IMR-90 (cell line): ENCODE measurements around the gene LRRFIP1. TPM values are rescaled to one million over a fixed set of nuclear protein-coding genes. Genes with fewer than 3 reads are reported as not detected.

Experiments used
- ATAC-seq: fragments of 200-7000 bp; cut with Tn5 transposase; 2 replicates; pipeline ENCODE4 v1.9.1; 2020; ENCODE audit warnings: low read depth, mild to moderate bottlenecking, moderate library complexity
- BruUV-seq: library from RNA; stranded (reverse); fragments of 400-500 nt; replicated peaks from 2 replicates; lab custom pipeline; 2021; lab: Mats Ljungman, UMichigan
- CTCF ChIA-PET: fragments of 300-600 bp; formaldehyde crosslinking; extraction: SDS; loops from one replicate; lab custom pipeline; 2021; ENCODE audit warnings: antibody characterized with exemption; lab: Yijun Ruan, JAX
- POLR2A ChIA-PET: fragments of 300-600 bp; sonication (Branson Sonifier 250); formaldehyde crosslinking; loops from one replicate; lab custom pipeline; 2022; ENCODE audit warnings: antibody characterized with exemption; ENCODE audit not compliant: unreplicated experiment; lab: Charles Lee
- DNase-seq: peaks from one replicate; pipeline ENCODE4 v3.0.0; 2013
- H2AFZ ChIP-seq: replicated peaks from 2 replicates; pipeline ENCODE3; 2013; ENCODE audit warnings: low read length, mild to moderate bottlenecking; ENCODE audit not compliant: poor library complexity
- H2AK5ac ChIP-seq: 2 replicates; pipeline ENCODE4 v1.6.1; 2013; ENCODE audit warnings: low read depth, low read length, inconsistent platforms
- H2AK9ac ChIP-seq: replicated peaks from 2 replicates; pipeline ENCODE3; 2013; ENCODE audit warnings: mild to moderate bottlenecking, low read depth, low read length, moderate library complexity; ENCODE audit not compliant: poor library complexity
- H2BK120ac ChIP-seq: 2 replicates; pipeline ENCODE4 v1.6.1; 2013; ENCODE audit warnings: low read depth, low read length, inconsistent platforms
- H2BK15ac ChIP-seq: 3 replicates; pipeline ENCODE4 v1.6.1; 2013; ENCODE audit warnings: low read depth, low read length, inconsistent platforms
- H2BK20ac ChIP-seq: 2 replicates; pipeline ENCODE4 v1.6.1; 2013; ENCODE audit warnings: low read depth, mild to moderate bottlenecking, inconsistent platforms, low read length, moderate library complexity
- H2BK5ac ChIP-seq: 2 replicates; pipeline ENCODE4 v1.6.1; 2013; ENCODE audit warnings: mild to moderate bottlenecking, low read depth, low read length, inconsistent platforms; ENCODE audit not compliant: poor library complexity, severe bottlenecking
- H3K14ac ChIP-seq: replicated peaks from 2 replicates; pipeline ENCODE4 v1.6.1; 2013; ENCODE audit warnings: low read depth, low read length, inconsistent platforms
- H3K18ac ChIP-seq: 2 replicates; pipeline ENCODE4 v1.6.1; 2013; ENCODE audit warnings: low read depth, low read length, control low read depth
- H3K23ac ChIP-seq: 2 replicates; pipeline ENCODE4 v1.6.1; 2013; ENCODE audit warnings: low read depth, low read length, inconsistent platforms
- H3K27ac ChIP-seq: 2 replicates; pipeline ENCODE4 v1.5.1; 2013; ENCODE audit warnings: mild to moderate bottlenecking, control low read depth, low read length; ENCODE audit not compliant: insufficient read depth
- H3K27me3 ChIP-seq: 2 replicates; pipeline ENCODE4 v1.6.1; 2013; ENCODE audit warnings: low read length; ENCODE audit not compliant: control insufficient read depth, insufficient read depth
- H3K36me3 ChIP-seq: 2 replicates; pipeline ENCODE4 v1.6.1; 2013; ENCODE audit warnings: low read length, mixed read lengths; ENCODE audit not compliant: control insufficient read depth, insufficient read depth
- H3K4ac ChIP-seq: 2 replicates; pipeline ENCODE4 v1.6.1; 2013; ENCODE audit warnings: low read depth, low read length, inconsistent platforms
- H3K4me1 ChIP-seq: 2 replicates; pipeline ENCODE4 v1.6.1; 2013; ENCODE audit warnings: low read length, mixed read lengths; ENCODE audit not compliant: control insufficient read depth, insufficient read depth
- H3K4me2 ChIP-seq: 2 replicates; pipeline ENCODE4 v1.6.1; 2013; ENCODE audit warnings: low read depth, mild to moderate bottlenecking, control low read depth, low read length, moderate library complexity
- H3K4me3 ChIP-seq: 2 replicates; pipeline ENCODE4 v1.5.1; 2013; ENCODE audit warnings: low read depth, mild to moderate bottlenecking, control low read depth, low read length, moderate library complexity; ENCODE audit not compliant: insufficient read depth
- H3K56ac ChIP-seq: 2 replicates; pipeline ENCODE4 v1.6.1; 2013; ENCODE audit warnings: low read length, inconsistent platforms; ENCODE audit not compliant: insufficient read depth; ENCODE audit errors: extremely low read depth
- H3K79me1 ChIP-seq, 2 experiments: 2 replicates each; pipeline ENCODE4 v1.6.1; 2013; ENCODE audit warnings: low read length in 2 of 2, inconsistent platforms in 1 of 2, low read depth in 1 of 2
- H3K9ac ChIP-seq: 2 replicates; pipeline ENCODE4 v1.6.1; 2013; ENCODE audit warnings: low read depth, low read length, control low read depth
- H3K9me1 ChIP-seq: 2 replicates; pipeline ENCODE4 v1.6.1; 2013; ENCODE audit warnings: low read length, inconsistent platforms; ENCODE audit not compliant: insufficient read depth
- H3K9me3 ChIP-seq: 2 replicates; pipeline ENCODE4 v1.6.1; 2013; ENCODE audit warnings: low read length; ENCODE audit not compliant: control insufficient read depth, insufficient read depth
- H4K20me1 ChIP-seq: 2 replicates; pipeline ENCODE4 v1.6.1; 2013; ENCODE audit warnings: low read length, inconsistent platforms; ENCODE audit not compliant: insufficient read depth
- H4K5ac ChIP-seq: 2 replicates; pipeline ENCODE4 v1.6.1; 2013; ENCODE audit warnings: mild to moderate bottlenecking, low read depth, low read length, control low read depth
- H4K8ac ChIP-seq, 2 experiments: 2 replicates each; pipeline ENCODE4 v1.6.1; 2013; ENCODE audit warnings: low read depth in 2 of 2, low read length in 2 of 2, control low read depth in 1 of 2, inconsistent platforms in 1 of 2
- H4K91ac ChIP-seq: 2 replicates; pipeline ENCODE4 v1.6.1; 2013; ENCODE audit warnings: low read depth, low read length, inconsistent platforms; ENCODE audit not compliant: insufficient read depth
- RCOR1 ChIP-seq: IDR thresholded peaks from 2 replicates; pipeline ENCODE4 v1.6.1; 2012; ENCODE audit warnings: mild to moderate bottlenecking, low read length, improper control_type of control experiment; ENCODE audit not compliant: insufficient replicate concordance
- WGBS, 2 experiments: methylation state at CpG; one replicate each; pipeline versions ENCODE4 v1.1.5 to v1.1.7; 2013; ENCODE audit warnings: missing lambda C conversion rate in 2 of 2; ENCODE audit not compliant: insufficient read length in 1 of 2; ENCODE audit errors: extremely low coverage in 2 of 2; 5-methylcytosine and 5-hydroxymethylcytosine counted together
- dilution Hi-C: fragments of 300-500 bp; cut with HindIII; formaldehyde crosslinking; loops from one replicate; pipeline ENCODE4 v1.14.3; 2018; ENCODE audit warnings: low sequenced_read_pairs; ENCODE audit not compliant: unreplicated experiment
- in situ Hi-C: fragments of 300-500 bp; cut with MboI; formaldehyde crosslinking; loops from 3 replicates; pipeline ENCODE4 v1.14.3; 2019; ENCODE audit warnings: low sequenced_read_pairs, inconsistent platforms, mixed read lengths
- intact Hi-C: fragments of 100-400 bp; cut with micrococcal nuclease; formaldehyde crosslinking; loops from 2 replicates; pipeline ENCODE4 v1.10.0; 2022
- polyA plus RNA-seq, 3 experiments: library from polyadenylated mRNA; depleted of rRNA; stranded (reverse); fragments of >200 nt; gene quantifications; 2 replicates each; pipeline ENCODE4 v1.2.3, GENCODE V29; 2012; ENCODE audit warnings: low replicate concordance in 1 of 3
- total RNA-seq: library from RNA; depleted of rRNA; stranded (reverse); fragments of >200 nt; gene quantifications from 2 replicates; pipeline ENCODE4 v1.2.3, GENCODE V29; 2012

LRRFIP1 gene
- total and polyA plus RNA-seq, 2 of the 4 experiments (the other 2 are of a cell fraction): 52.2 to 54.4 TPM

DNA sequence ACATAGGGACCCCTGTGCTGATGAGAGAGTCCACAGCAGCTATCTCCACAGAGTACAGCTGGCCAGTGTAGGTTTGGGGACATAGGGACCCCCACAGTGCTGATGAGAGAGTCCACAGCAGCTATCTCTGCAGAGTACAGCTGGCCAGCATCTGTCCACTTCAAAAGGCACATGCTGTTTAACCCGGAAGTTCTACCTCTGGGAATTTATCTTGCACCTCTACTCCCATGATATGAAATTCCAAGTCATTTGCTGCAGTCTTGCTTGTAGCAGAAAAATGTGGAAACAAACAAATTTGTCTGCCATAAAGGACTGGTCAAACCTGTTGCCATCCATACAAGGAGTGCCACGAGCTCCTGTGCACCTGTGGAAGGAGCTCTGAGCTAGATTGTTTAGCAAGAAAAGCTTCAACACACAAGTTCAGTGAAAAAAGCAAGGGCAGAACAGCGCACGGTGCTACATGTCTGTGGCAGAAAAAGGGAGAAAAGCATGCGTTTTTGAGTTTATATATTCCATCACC is 33.1 kb downstream of the LRRFIP1 start:
- peaks cover 3% of the 10 kb centered on the region; the same call in 1 of the 2 replicates for H3K9me3 ChIP-seq
- no peak overlapping the region for H4K91ac ChIP-seq
- no peak overlapping the region for H3K9ac ChIP-seq
- H3K9me1 ChIP-seq: peaks cover 7% of the 10 kb centered on the region
- intact Hi-C loops (no loop called here), dilution Hi-C loops (no loop called here), in situ Hi-C loops (no loop called here)
- no peak overlapping the region for H4K5ac ChIP-seq
- H2BK120ac ChIP-seq: no peak overlapping the region
- H3K4me1 ChIP-seq: peaks cover 6% of the 10 kb centered on the region; the same call in 1 of the 2 replicates
- no TSS peak for BruUV-seq
- no CpG with 5 or more reads among the region's 5 CpGs for whole genome bisulfite sequencing, 2 experiments
- peaks cover 20 to 49% of the 10 kb centered on the region in 2 experiments for H3K79me1 ChIP-seq
- H2AFZ ChIP-seq: no peak overlapping the region
- CTCF ChIA-PET: interaction anchor here (0.6 kb wide), 1 partner anchor 20 kb away, joined by 3 read pairs; no protein-coding TSS in a partner anchor
- no peak overlapping the region for H2BK15ac ChIP-seq
- H2AK5ac ChIP-seq: no peak overlapping the region
- no peak overlapping the region for H3K14ac ChIP-seq
- no peak overlapping the region for H2AK9ac ChIP-seq
- ATAC-seq (no peak), DNase-seq (no peak)
- TF ChIP-seq RCOR1: no peak
- POLR2A ChIA-PET: no interaction called here
- no peak overlapping the region for H3K4ac ChIP-seq
- peaks cover 6% of the 10 kb centered on the region for H4K20me1 ChIP-seq
- H3K18ac ChIP-seq: no peak overlapping the region
- H3K27me3 ChIP-seq: no peaks in the 10 kb centered on the region
- no peaks in the 10 kb centered on the region for H3K36me3 ChIP-seq
- no peak overlapping the region for H3K23ac ChIP-seq
- no peak overlapping the region for H3K27ac ChIP-seq
- no peak overlapping the region for H3K4me2 ChIP-seq
- H4K8ac ChIP-seq: no peak overlapping the region
- H3K4me3 ChIP-seq: no peak overlapping the region
- H2BK5ac ChIP-seq: no peak overlapping the region
- no peak overlapping the region for H3K56ac ChIP-seq
- H2BK20ac ChIP-seq: no peak overlapping the region
